GM21423 (cell line): Measurements from ENCODE around the gene RNF26.
A peak's percentile ranks its signal among the peaks of the same experiment; 100 is the strongest.

Experiments
- ATAC-seq: cut with Tn5 transposase; IDR thresholded peaks from one replicate; pipeline ENCODE4 v1.9.1; 2021; ENCODE audit warnings: mild to moderate bottlenecking, moderate library complexity; ENCODE audit not compliant: unreplicated experiment

Gene RNF26

GRCh38 chr11:119350302-119350701 lies 16.0 kb downstream of the RNF26 start:
- no peak for ATAC-seq

DNA sequence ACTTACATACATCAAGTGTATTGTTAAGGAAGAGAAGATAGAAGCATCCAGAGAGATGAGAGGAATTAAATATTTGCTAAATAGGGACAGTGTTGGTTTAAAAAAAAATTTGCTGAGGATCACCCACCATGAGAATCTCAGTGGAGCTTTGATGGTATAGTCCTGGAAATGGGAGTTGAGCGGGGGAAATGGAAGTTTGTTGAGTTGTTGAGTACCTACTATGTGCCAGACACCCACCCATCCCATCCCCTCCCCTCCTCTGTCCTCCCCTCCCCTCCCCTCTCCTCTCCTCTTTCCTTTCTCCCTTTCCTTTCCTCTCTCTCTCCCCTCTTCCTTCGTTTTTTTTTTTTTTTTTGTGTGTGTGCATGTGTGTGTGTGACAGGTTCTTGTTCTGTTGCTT lies 16.9 kb downstream of the RNF26 start:
- no peak for ATAC-seq

GRCh38 chr11:119352857-119353260 lies 18.5 kb downstream of the RNF26 start:
- no peak for ATAC-seq

DNA sequence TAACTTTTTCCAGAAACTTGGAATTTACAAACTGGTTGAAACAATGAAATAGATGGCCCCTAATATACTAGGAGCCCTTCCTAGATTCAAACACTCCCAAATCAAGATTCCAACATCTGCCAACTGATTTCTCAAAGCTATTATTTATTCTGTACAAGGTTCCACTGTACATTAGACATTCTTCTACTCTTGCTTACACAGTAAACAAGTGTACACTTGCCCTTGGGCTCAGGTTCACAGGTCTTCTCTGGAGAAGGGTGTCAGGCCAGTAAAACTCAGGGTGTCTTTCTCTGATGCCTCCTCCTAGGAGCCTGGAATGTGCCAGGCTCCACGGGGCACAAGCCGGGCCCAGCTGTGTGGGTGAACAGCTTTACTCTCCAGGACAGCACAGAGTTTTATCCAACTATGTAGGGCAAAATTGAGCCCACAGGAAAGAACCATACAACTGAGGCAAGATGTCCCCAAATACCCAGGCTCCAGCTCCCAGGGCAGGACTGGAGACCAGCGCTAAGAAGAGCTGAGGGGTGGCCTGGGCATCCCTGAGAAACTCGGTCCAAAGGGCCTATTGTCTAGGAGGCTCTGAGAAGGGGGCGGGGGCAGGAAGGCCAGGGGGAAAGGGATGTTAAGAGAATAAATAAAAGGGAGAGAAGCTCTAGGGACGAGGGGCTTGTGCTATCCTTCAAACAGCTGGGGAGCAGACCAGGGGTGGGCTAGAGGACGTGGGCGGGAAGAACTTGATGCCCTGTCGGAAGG lies 20.9 kb downstream of the RNF26 start:
- no peak for ATAC-seq

- peak; percentile 74 for ATAC-seq
These were observed 22.2 kb downstream of the RNF26 start for GRCh38 chr11:119356349-119357031.

DNA sequence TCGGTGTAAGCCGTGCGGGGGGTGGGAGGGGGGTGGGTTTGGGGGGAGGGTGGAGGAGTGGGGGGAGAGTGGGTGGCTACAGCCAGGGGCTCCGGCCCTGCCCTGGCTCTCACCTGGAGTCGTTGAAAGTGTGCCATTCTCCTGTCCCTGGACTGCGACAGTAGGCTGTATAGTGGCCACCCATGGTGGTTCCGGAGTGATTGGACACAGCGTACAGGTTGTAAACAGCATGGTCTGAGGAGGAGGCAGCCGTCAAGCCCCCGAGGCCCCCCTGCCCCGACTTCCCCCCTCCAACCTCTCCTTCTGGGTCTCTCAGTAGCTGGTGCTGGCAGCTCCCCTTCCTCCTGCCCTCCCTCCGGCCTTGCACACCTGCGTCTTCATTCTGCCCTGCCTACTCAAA lies 22.7 kb downstream of the RNF26 start:
- no peak for ATAC-seq

DNA sequence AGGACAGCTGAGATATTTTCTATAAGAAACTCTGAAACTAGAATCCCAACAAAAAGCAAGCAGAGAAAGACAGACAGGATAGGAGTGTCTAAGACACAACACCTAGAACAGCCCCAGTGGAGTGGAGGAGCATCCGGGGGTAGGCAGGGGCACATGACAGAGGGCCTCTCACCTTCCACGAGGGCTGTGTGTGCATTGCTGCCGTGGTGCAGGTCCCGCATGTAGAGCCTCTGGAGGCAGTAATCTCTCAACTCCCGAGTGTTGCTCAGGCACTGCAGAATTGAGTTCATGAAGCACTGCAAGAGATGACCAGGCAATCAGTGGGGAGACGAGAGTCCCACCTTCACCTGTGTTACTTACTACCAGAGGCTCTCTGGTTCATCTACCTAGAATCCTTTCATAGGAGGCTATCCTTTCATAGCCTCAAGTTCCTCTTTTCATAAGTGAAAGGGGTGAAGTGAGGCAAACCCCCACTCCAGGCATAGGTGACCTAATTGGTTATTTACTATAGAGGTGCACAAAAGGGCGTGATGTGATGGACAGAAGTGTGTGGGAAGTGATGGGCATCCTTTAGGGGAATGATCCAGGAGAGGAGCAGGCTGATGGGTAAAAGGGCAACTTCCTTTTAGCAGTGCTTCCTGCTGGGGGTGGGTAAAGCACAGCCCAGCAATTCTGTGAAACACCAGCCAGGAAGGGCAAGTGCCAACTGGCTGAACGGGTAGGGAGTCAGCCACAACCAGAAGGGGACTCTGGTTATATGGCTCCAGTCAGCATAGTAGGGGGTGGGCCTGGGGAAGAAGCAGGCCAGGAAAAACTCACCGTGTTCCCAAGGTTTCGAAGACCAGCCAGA lies 25.3 kb downstream of the RNF26 start:
- no peak for ATAC-seq

DNA sequence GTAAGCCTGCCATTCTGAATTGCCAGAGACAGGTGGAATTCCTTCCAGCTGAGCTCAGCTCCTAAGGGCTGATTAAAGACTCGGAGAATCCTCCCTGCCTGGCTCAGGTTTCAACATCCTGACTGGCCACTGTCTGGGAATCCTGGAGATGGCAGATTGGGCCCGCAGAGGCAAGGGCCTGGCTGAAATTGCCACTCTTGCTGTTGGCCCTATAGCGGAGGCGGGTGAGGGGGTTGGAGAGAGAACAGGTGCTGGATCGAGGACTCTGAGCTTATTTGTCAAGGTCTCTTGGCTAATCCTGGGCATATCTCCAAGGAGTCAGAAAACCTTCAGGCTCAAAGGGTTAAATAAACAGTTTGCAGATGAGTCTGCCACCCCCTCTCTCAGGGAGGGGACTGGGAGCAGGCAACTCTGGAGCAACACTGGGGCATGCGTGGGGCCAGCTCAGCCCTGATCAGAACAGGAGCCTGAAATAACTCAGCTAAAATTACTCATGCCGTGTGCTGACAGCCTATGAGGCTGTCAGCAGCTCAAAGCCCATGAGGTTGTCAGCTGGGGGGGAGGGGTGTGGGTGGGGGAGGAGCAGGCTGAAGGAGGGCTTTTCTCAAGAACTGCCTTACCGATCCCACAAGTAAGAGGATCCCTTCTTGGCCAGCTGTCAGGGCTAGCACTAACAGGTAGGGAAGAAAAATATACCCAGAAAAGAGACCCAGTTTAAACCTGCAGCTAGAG lies 26.9 kb downstream of the RNF26 start:
- ATAC-seq, result no peak

DNA sequence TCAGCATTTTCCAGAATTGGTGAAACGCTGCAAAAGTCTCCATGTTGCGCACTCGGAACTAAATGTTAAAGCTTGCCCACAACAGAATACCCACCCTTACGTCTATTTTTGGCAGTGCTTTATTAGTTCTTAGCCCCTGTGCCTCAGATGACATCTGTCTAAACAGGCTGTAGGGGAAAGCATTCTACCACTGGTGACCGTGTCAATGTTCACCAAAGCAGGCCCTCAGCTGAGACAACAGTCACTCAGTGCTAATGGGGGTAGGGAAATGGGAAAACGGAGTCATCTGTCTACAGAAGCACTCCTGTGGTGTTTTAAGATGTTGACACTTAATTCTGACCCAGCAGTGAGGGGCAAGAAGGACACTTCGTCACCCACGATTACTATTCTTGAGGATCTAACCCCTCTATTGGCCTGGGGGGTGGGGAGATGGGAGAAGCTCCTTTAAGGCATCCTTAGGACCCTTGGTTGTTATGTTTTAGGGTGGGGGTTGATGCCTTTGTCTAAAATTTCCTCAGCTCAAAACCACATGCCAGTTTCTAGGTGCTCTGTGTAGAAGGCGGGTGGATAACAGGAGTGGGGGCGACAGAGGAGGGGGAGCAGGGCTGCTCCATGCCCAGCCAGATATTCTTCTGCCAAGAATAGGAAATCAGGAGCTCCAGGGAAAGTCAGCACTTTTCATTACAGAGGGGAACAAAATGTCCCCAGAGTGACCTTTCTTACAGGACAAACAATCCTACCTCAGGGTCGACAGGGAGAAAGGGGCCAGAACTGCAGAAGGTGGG lies 27.8 kb downstream of the RNF26 start:
- no peak for ATAC-seq

- ATAC-seq, result no peak
These were observed 28.4 kb downstream of the RNF26 start for GRCh38 chr11:119362741-119363080.

DNA sequence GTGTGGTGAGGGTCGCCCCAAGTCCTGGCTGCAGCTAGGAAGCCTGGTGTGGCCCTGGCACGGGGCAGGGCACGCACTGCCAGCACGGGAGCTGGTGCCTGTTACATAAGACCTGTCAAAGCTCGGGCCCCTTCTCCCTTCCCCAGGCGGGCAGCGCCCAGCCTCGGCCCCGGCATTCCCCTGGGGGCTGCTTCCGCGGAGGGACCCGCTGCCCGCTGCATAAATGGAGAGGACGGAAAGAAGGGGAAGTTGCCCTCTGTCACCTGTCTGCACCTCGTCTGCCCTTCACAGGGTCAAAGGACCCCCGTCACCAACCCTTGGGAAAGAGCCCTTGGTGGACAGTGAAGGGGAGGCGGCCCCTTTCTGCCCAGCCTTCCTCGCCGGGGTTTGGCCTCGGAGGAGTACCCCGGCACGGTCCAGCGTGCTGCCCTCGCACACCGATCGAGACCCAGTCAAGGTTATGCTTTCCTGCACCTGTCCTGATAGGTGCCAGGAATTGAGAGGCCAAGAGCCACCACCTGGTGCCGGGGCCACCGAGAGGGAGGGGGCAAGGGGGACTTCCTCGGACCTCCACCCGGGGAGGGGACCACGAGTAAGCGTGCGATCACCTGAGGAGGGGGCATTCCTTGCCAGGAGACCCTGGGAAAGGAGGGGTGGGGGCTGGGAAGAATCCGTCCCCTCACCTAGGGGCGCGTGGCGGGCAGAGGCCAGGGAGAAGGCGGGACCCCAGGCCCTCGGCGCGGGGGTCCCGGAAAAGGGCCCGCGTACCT lies 28.9 kb downstream of the RNF26 start:
- ATAC-seq, result no peak

DNA sequence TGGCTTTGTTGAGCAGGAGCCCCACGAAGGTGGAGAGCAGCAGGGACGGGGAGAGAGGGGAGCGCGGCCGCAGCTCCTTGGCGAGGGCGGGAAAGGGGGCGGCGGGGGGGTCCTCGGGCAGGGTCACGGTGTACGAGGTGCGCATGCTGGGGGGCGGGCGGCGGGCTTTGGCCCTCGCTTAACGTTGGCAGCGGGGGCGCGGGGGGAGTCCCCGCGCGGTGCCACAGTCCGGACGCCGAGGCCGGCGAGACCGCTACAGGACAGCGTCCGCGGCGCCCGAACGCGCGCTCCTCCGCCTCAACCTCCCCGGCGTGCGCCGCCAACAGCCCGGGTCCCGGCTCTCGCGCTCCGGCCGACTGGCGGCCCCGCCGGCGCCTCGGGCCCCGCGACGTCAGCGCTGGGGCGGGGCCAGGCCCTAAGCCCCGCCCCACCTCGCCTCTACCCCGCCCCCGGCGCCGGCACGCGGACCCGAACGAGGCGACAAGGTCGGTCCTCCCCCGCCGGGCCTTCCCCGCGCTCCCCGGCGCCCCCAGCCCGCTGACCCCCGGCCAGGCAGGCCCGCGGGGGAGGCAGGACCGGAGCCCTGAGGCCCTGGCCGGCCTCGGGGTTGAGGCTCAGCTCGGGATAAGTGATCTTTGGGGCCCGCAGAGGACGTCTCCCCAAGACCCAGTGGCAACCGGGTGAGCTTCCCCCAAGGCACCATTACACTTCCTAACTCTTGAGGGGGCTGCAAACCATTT lies 29.7 kb downstream of the RNF26 start:
- no peak for ATAC-seq

DNA sequence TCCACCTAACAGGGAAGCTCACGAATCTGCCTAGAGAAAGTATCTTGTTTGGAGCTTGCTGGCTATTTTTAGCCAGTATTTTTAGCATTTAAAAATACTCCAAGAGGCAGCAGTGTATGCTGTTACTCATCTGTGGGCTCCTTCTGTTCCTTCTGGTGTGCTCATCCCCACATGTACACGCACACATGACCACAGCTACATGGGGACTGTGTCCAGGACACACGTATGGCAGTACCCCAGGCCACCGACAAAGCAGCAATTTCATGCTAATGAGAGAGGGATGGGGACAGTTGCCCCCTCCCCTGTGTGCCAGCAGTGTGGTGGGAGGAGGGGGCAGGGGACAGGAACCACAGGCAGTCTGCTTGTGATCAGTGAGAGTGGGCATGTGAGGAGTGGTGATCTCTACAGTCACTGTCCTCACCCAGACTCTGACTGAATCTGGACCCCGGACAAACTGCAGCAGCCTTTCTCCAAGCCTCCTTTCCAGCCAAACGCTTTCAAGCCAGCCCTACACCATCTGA lies 30.8 kb downstream of the RNF26 start:
- ATAC-seq, result no peak

GRCh38 chr11:119366690-119367620 lies 32.6 kb downstream of the RNF26 start:
- ATAC-seq, result no peak

DNA sequence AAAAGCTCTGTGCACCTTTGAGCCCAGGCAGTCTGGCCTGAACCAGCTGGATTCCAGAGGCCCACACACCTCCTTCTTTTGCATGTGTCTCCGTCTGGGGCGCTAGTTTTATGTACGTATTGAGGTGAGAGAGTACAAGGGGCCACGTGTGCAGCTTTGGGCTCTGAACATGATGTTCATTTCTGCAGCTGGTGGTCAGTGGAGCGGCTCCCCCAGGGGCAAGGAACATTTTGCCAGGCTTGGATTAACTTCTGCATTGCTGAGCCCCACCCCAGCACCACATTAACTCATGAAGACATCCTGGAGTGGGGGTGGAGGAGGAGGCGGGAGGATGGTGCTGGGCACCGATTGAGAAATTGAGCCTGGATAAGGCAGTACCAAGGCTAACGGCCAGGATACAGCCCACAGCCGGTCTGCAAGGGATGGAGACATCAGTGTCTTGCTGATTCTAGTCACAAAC lies 33.4 kb downstream of the RNF26 start:
- no peak for ATAC-seq

DNA sequence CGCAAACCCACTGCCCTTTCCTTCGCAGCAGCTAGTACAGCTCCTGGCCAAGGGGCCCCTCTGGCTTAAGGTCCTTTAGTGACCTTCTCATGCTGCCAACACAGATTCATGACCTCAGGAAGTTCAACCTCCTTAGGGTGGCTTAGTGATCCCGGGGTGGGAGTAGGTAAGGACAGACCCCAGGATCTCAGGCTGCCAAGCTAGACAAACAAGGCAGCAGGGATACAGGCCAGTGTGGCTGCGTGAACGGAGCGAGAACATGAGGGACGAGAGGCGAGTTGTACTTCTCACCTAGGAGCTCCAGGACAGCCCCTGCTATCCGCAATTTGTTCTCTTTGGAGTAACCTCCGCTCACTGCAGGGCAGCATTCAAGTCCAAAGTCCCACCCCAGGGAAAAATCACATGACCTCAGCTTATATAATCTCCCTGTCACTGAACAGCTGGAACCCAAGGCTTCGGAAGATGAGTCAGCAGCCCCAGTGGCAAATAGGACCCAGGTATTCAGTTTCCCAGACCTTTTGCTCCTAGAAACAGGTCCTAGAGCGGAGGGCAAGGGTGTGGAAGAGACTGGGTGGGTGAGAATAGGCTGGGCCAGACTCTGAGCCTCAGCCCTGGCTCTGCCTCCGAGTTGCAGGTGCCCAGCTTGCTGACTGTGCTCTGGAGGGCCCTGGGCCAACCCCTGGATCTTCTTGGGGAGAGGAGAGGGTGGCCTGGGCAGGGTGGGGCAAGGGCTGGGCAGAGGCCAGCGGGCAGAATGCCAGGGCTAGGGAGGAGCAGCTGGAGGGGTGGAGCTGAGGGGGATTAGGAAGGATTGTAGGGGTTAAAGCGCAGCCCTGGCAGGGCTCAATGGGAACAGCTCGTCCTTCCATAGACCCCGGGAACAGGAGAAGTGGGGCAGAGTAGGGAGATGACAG lies 34.1 kb downstream of the RNF26 start:
- ATAC-seq, result no peak
